Esophagus muscularis mucosa (tissue), 4 donors: ENCODE data around the gene ZNF511.
A peak's percentile ranks its signal among the peaks of the same experiment; 100 is the strongest.

ENCODE experiments used
- EP300 ChIP-seq: sonication (generic); formaldehyde crosslinking; IDR thresholded peaks from one replicate; pipeline ENCODE4 v1.6.1; 2017; ENCODE audit warnings: antibody characterized with exemption
- POLR2AphosphoS5 ChIP-seq, 2 donors: sonication (generic); formaldehyde crosslinking; IDR thresholded peaks; one replicate each; pipeline ENCODE4 v1.6.1; 2017; ENCODE audit warnings: antibody characterized with exemption in 2 of 2
- TF ChIP-seq, protein P1 (sequence below), 3 experiments: fragments of 200-600 bp in 2 of 3; fragments of 450-650 bp in 1 of 3; sonication (generic) in 2 of 3; IDR thresholded peaks; one replicate each; pipeline ENCODE4 v1.5.1; 2017 to 2019; ENCODE audit warnings: antibody characterized with exemption in 3 of 3, mild to moderate bottlenecking in 2 of 3, moderate library complexity in 1 of 3

GRCh38 chr10:133261726-133262325, 46.9 kb upstream of the ZNF511 start:
- TF ChIP-seq, protein P1, sequence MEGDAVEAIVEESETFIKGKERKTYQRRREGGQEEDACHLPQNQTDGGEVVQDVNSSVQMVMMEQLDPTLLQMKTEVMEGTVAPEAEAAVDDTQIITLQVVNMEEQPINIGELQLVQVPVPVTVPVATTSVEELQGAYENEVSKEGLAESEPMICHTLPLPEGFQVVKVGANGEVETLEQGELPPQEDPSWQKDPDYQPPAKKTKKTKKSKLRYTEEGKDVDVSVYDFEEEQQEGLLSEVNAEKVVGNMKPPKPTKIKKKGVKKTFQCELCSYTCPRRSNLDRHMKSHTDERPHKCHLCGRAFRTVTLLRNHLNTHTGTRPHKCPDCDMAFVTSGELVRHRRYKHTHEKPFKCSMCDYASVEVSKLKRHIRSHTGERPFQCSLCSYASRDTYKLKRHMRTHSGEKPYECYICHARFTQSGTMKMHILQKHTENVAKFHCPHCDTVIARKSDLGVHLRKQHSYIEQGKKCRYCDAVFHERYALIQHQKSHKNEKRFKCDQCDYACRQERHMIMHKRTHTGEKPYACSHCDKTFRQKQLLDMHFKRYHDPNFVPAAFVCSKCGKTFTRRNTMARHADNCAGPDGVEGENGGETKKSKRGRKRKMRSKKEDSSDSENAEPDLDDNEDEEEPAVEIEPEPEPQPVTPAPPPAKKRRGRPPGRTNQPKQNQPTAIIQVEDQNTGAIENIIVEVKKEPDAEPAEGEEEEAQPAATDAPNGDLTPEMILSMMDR (IDR thresholded peaks at IDR 0.05): no peak
- TF ChIP-seq EP300: no peak
- peak in 1 of 2 donors; percentile 66 for TF ChIP-seq POLR2AphosphoS5 (IDR thresholded peaks at IDR 0.05)
